GM19240 (cell line): Measurements from ENCODE around the gene COL6A1.

Experiments used
- DNase-seq: peaks from one replicate; pipeline ENCODE4 v3.0.0; 2011; ENCODE audit warnings: low spot score; ENCODE audit not compliant: insufficient read length

The COL6A1 gene, protein sequence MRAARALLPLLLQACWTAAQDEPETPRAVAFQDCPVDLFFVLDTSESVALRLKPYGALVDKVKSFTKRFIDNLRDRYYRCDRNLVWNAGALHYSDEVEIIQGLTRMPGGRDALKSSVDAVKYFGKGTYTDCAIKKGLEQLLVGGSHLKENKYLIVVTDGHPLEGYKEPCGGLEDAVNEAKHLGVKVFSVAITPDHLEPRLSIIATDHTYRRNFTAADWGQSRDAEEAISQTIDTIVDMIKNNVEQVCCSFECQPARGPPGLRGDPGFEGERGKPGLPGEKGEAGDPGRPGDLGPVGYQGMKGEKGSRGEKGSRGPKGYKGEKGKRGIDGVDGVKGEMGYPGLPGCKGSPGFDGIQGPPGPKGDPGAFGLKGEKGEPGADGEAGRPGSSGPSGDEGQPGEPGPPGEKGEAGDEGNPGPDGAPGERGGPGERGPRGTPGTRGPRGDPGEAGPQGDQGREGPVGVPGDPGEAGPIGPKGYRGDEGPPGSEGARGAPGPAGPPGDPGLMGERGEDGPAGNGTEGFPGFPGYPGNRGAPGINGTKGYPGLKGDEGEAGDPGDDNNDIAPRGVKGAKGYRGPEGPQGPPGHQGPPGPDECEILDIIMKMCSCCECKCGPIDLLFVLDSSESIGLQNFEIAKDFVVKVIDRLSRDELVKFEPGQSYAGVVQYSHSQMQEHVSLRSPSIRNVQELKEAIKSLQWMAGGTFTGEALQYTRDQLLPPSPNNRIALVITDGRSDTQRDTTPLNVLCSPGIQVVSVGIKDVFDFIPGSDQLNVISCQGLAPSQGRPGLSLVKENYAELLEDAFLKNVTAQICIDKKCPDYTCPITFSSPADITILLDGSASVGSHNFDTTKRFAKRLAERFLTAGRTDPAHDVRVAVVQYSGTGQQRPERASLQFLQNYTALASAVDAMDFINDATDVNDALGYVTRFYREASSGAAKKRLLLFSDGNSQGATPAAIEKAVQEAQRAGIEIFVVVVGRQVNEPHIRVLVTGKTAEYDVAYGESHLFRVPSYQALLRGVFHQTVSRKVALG

DNA sequence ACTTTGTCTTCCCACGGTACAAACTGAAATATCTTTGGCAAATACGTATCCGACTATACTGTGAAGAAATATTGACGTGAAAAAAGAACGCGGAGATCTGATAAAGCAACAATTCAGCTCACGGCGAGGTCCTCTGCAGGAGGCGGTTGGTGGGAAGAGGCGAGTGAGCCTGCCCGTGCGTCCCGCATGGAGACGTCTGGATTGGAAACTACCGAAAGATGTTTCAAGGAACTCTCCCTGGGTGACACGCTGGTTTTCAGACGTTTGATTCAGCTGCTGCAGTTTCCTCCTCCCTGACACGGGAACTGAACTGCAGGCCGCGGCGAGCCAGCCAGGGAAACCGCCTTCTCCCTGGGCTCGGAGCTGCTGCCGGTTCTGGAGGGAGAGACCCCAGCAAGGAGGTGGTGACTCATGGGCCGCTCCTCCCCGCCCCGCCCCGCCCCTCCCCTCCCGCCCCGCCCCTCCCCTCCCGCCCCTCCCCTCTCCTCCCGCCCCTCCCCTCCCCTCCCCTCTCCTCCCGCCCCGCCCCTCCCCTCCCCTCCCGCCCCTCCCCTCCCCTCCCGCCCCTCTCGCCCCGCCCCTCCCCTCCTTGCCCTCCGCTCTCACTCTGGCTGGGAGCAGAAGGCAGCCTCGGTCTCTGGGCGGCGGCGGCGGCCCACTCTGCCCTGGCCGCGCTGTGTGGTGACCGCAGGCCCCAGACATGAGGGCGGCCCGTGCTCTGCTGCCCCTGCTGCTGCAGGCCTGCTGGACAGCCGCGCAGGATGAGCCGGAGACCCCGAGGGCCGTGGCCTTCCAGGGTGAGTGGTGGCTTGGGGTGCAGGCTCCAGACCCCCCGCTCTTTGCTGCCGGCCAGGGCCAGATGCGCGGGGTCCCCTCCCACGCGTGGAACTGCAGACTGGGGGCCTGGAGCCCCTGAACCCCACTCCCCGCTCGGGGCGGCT, at the start of gene COL6A1:
Gene COL6A1, plus strand, starts transcription at position 620 of the 941 bp plus-strand sequence. Its CDS starts 81 bp downstream, at position 701.
- DNase-seq: no peak

DNA sequence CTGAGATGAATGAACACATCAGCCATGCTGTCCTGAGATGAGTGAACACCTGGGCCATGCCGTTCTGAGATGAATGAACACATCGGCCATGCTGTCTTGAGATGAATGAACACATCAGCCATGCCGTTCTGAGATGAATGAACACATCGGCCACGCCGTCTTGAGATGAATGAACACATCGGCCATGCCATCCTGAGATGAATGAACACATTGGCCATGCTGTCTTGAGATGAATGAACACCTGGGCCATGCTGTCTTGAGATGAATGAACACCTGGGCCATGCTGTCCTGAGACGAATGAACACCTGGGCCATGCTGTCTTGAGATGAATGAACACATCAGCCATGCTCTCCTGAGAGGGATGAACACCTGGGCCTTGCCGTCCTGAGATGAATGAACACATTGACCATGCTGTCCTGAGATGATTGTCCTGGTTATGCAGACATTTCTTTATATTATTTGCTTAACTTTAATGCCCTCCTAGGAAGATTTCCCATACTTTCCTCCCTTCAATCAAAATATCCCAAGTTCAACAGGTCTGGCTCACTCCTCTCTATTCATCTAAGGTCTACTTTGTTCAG, 48.6 kb upstream of the COL6A1 start:
- DNase-seq: no peak

DNA sequence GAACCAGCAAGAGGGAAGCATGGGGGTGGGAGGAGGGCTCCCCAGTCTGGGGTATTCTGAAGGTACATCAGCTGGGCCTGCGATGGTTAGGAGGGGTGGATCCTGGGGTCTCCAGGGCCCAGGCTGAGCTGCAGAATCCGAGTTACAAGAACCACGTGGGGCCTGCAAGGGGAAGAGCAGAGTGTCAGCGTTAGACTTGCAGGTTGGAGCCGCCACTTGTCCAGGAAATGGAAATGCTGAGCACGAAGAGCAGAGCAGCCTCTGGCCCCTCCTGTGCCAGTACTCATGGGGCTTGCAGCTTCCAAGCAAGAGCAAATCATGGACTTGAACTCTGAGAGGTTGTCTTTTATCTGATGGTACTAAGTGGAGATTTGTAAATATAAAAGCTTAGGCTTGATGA, 47.5 kb upstream of the COL6A1 start:
- no peak for DNase-seq

DNA sequence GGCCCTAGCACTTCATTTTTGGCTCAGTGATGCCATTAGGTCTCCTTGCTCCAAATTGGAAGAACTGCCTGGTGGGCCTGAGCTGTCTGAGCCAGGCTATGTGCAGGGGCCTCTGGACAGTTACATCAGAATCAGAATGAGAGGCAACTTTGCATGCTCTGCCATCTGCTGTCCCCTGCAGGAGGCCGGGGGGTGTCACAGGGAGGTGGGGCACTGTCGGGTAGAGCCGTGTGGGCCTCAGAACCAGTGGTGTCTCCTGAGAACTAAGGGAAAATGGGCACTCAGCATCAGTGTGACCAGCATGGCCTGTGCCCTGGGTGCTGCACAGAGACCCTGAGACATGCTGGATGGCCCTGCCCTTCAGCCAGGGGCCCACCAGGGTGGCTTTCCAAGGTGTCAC, 47.0 kb upstream of the COL6A1 start:
- DNase-seq: no peak

DNA sequence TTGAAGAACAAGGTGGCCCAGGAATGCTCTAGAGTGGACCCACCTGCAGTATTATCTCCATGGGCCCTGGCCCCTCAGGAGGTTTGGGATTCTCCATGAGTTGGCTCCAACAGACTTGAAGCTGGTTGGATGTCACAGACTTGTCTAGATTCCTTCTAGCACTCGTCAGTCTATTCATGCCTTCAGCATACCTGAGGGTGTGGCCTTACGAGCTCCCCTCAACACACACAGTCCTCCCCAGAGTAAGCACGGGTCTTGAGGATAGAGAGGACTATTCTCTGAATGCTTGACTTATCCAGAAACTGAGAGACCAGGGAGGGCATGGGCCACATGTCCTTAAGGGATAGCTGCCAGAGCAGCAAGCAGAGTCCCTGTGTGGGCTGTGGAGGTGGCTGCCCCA, 45.9 kb upstream of the COL6A1 start:
- no peak for DNase-seq

DNA sequence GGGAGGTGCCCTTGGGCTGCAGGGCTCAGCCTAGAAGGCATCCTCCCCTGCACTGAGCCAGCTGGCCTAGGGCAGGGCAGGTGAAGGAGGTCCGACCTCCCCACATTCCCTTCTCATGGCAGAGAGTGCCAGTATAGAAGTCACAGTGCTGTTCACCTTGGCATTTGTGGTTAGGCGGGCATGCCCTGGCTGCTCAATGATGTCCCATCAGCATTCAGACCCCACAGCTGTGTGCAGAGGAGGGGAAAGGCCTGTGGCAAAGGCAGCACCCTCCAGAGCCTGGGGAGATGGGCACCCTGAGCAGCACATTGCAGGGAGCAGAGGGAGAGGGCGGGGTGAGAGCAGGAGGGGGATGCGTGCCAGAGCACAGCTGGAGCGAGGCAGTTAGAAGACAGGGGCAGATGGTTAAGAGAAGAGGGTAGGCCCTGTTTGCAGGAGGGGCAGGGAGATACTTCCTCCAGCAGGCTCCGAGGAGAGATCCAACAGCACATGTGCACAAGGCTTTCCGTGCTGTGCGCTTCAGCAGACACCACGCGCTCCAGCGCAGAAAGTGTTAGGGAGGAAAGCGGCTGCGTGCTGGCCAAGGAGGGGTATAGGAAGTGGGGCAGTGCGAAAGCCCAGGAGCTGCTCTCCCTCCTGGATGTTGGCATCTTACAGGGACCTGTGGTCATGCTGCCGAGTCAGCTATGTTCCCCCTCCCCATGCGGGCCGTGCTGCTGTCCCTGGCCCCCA, 43.7 kb upstream of the COL6A1 start:
- no peak for DNase-seq

DNA sequence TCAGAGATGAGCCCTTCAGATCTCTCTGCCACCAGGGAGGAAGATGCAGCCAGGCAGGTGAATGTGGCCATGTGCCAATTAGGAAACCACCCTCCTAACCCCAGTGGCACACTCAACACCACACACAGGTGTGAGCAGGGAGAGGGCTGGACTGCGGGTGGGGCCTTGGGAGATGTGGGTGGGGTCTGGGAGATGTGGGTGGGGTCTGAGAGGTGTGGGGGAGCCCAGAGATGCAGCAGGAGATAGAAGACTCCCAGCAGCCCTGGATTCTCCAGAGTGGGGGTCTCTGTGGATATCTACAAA, 43.2 kb upstream of the COL6A1 start:
- DNase-seq: no peak

DNA sequence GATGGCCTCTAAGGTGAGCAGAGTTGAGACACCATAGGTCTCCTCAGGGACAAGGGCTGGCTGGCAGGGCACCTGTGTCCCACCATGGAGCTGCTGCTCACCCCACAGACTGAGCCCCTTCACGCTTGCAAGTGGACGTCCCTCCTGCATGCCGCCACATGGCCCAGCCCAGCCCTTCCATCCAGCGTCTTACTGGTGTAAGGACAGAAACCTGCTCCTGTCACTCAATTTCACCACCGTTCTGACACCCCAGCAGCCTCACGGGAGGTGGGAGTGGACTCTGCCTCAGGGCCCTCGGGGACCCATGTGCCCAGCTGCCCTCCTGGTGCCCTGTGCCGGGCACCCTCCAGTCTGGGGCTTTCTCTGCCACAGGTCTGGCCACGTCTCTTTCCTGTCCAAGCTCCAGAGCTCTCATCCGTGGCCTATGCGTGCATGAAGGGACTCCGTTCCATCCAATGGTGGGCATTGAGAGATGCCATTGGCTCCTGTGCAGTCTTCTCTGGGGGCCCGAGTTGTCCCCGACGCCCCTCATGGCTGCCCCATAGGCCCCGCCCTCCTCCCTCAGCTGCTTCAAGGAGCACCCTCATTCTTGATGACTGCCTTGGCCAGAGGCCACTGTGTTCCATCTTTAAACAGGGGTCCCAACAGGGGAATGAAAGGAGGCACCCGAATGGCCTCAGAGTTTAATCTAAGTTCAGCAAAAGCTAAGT, 42.6 kb upstream of the COL6A1 start:
- no peak for DNase-seq

DNA sequence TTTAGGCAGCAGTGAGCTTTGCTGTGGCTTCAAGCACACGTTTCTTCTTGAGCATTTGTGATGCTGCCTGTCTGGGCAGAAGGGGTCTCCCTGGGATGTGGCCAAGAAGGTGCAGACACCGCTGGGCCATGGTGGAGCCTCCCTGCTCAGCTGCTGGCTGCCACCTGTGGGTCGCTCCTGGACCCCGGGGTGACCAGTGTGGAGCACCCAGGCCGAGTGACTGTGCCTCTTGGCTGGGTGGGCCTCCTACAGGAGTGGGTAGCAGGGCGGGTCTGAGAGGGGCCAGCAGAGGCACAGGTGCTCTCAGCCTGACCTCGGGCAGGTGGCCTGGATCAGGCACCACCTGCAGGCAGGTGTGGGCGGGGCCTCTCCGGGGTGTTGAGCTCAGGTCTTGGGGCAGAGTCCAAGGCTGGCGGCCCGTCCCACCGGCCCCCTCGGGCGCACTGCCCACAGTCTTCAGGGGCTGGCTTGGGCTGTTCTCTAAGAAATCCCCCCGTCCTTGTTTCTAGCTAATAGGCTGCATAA, 42.0 kb upstream of the COL6A1 start:
- no peak for DNase-seq

DNA sequence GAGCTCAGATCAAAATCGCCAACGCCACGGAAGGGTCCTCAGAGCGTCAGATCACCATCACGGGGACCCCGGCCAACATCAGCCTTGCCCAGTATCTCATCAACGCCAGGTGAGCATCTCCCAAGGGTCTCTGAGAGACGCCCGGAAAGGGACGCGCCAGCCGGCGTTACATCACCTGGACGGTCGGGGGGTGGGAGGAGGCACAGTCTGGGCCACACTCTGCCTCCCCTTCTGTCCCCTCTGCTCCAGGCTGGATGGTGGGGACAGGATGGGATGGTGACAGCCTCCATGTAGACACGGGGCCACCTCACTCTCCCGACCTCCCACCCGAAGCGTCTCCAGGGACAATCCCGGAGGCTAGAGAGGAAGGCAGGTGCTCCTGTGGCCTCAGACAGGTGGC, 41.5 kb upstream of the COL6A1 start:
- DNase-seq: no peak

DNA sequence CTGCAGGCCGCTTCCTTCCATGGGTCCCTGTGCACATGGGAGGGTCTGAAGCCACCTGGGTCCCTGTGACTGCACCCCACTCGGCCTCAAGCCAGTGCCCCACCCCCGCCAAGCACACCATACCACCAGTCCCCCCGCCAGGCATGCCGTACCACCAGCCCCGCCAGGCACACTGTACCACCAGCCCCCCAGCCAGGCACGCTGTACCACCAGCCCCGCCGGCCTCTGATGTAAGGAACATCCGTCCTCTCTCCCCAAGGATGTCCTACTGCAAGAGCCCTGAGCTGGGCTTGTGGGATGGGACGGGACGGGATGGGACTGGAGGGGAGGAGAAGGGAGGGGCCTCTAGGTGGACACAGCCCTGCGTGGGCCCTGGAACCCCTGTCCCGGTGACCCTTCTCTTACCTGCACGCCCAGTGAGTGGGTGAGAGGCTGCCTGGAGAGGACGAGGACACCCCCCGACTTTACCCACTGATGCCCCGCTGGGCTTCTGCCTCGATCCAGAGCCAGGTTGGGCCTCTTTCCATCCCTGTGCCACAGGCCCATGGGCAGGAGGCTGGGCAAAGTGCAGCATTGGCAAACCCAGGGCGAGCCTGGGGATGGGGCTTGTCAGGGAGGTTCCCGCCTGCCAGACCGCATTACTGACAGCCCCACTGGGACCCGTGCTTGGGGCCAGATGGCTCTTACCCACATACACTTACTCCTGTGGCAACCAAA, 40.8 kb upstream of the COL6A1 start:
- DNase-seq: no peak

DNA sequence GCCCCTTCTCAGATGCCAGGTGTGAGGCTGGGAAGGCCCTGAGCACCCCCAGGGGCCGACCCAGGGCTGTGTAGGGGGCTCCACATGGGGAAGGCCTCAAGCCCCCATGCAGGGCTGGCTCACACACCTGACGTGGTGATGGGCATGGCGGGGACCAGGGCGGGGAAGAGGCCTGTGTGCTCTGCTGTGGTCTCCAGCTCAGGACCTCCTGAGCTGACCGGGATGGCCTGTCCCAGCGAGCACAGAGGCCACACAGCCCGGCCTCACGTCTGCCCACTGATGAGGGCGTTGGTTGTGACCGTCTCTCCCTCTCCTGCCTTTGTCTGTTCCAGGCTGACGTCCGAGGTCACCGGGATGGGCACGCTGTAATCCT, 40.2 kb upstream of the COL6A1 start:
- no peak for DNase-seq

DNA sequence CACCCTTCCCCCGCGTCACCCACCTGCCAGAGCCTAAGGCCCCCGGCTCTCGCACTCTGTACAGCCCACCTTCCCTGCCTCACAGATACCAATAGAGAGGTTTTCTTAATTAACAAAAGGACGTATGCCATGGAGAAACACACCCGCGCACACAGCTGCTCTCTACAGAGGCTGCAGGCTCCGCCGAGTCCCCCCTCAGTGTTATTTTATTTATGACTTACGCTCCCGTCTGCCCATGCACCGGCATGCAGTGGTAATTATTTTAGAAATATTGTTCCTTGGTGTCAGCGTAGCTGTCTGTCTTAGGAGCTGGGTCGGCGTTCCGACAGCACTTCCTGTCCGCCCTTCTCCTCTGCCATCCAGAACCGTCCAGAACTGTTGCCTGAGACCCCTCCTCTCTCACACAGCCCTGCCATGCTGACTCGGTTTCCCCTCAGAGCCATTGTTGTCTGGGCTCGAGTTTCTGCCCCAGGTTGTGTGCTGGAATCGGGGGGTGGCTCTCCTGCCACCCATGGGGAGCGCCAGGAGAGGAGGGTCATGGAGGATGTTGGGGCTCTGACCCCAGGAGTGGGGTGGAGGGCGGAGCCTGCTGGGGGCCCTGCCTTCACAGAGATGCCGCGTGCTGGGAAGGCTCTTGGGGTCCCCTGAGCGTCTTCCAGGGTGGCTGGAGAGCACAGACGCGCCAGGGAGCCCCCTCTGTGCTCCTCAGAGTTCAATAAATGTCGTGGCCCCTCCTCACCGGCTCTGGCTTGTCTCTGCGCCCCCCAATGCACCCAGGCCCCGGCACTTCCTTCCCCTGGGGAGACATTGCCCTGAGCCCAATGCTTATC, 39.6 kb upstream of the COL6A1 start:
- no peak for DNase-seq

DNA sequence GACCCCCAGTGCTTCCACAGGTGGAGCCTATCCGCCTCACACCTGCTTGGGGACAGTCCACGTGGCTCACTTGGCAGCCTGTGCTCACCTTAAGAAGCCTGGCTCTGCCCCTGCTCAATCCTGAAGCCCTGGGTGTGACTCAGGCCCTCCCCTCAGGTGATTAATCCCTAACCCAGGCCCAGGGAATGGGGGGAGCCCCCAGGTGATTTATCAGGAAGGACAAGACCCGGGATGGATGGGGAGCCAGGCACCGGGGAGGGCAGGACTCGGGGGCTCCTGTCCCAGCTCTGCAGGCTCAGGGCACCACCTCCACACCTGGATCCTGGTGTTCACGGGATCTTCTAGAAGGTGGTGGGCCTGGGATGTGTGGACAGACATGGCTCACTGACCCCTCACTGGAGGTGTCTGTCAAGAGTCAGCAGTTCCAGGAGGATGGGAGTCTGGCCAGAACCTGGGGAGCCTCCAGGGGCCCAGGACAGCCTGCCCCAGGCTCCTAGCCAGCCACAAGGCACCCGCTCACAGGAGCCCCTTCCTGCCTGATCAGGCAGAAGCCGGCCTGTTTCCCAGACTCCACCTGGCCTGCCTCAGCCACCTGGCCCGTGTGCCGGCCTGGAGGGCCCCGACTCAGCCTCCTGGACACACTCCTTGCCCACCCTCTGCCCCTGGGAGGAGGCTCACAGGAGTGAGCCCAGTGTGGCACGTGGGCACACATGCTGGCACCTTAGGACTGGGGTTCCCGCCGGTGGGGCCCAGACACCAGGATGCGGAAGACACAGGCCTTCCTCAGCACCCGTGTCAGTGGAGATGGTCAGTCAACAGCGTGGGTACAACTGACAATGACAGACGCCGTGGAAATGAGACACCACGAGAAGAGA, 38.6 kb upstream of the COL6A1 start:
- DNase-seq: no peak

DNA sequence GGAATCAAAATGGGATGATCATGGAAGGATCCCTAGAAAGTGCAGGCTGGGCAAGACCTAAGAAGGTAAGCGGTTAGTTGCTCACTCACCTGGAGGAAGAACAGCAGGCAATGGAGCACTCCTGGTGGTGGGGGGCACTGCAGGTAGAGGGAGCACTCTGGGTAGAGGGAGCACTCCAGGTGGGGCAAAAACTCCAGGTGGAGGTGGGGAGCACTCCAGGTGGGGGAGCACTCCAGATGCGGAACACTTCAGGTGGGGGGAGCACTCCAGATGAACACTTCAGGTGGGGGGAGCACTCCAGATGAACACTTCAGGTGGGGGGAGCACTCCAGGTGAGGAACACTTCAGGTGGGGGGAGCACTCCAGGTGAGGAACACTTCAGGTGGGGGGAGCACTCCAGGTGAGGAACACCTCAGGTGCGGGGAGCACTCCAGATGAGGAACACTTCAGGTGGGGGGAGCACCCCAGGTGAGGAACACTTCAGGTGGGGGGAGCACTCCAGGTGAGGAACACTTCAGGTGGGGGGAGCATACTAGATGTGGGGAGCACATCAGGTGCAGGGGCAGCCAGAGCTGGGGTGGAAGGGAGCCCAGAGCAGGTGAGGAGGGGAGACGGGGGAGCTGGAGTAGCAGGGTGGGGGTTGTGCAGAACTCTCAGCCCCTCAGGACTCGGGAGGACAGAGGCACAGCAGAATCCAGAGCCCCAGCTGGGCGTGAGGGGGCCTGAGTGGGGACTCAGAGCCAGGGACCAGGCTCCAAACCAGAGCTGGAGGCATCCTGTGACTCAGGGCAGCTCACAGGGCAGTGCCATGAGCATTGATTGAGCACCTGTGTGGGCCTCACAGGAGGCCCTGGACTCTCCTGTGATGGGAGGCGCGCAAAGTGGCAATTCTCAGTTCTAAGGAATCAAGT, 37.7 kb upstream of the COL6A1 start:
- DNase-seq: no peak

DNA sequence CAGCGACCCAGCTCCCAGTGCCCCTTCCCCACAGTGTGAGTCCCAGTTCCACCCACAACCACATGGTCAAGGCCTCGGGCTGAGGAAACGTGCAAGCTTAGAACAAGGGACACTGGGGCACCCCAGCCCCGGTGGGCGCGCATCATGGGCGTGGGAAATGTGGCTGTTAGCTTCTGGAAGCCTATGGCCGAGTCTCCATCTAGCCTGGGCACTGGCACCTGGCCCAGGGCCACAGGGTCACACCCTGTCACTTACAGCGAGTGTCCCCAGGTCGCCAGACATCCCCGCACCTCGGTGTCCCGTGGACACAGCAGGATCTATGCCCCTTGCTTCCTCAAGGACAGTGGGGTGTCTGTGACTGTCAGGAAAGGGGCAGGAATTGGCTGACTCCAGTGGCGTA, 37.0 kb upstream of the COL6A1 start:
- DNase-seq: no peak
